Prostate gland (tissue), 2 donors: Measurements from ENCODE around the gene KCNQ5. TPM values are rescaled to one million over a fixed set of nuclear protein-coding genes. Genes with fewer than 3 reads are reported as not detected.

ENCODE experiments used
- DNase-seq: peaks from one replicate; pipeline ENCODE4 v3.0.0-alpha.2; 2019; ENCODE audit warnings: low spot score
- H3K27ac ChIP-seq, 2 donors: fragments of 200-600 bp; sonication (generic); 2 replicates each; pipeline ENCODE4 v1.5.1; 2017 to 2019
- H3K27me3 ChIP-seq: fragments of 200-600 bp; sonication (generic); replicated peaks from 2 replicates; pipeline ENCODE4 v1.5.1; 2019; ENCODE audit not compliant: insufficient read depth
- H3K36me3 ChIP-seq, 2 donors: fragments of 200-600 bp; sonication (generic); 1 replicate in 1 of 2; 2 replicates in 1 of 2; pipeline versions ENCODE4 v1.5.1 to v1.8.1; 2017 to 2019
- H3K4me1 ChIP-seq: fragments of 200-600 bp; sonication (generic); replicated peaks from 2 replicates; pipeline ENCODE4 v1.5.1; 2019
- H3K4me3 ChIP-seq, 2 donors: fragments of 200-600 bp; sonication (generic); 2 replicates each; pipeline ENCODE4 v1.5.1; 2017 to 2019
- H3K9me3 ChIP-seq: fragments of 200-600 bp; sonication (generic); 2 replicates; pipeline ENCODE4 v1.5.1; 2017
- POLR2A ChIP-seq: fragments of 450-650 bp; IDR thresholded peaks from one replicate; pipeline ENCODE4 v1.6.1; 2016; ENCODE audit warnings: antibody characterized with exemption, mild to moderate bottlenecking
- POLR2AphosphoS5 ChIP-seq: sonication (generic); formaldehyde crosslinking; IDR thresholded peaks from one replicate; pipeline ENCODE4 v1.6.1; 2017; ENCODE audit warnings: antibody characterized with exemption
- WGBS: methylation state at CpG from one replicate; pipeline ENCODE4 v1.1.5; 2018; 5-methylcytosine and 5-hydroxymethylcytosine counted together
- intact Hi-C: fragments of 100-400 bp; cut with DNase I; formaldehyde crosslinking; loops from one replicate; pipeline ENCODE4 v1.14.2; 2022
- total RNA-seq, 2 donors: library from RNA; depleted of rRNA; stranded (reverse); fragments of >200 nt; gene quantifications; one replicate each; pipeline ENCODE4 v1.1.0, GENCODE V29; 2016
- TF ChIP-seq, protein P1 (sequence below), 4 experiments: fragments of 200-600 bp in 2 of 4; fragments of 450-650 bp in 2 of 4; sonication (generic) in 2 of 4; IDR thresholded peaks; 1 replicate in 3 of 4; 2 replicates in 1 of 4; pipeline ENCODE4 v1.5.1; 2016 to 2019; ENCODE audit warnings: antibody characterized with exemption in 4 of 4, mild to moderate bottlenecking in 2 of 4, moderate library complexity in 2 of 4

Gene KCNQ5
- total RNA-seq, 2 donors from 2014 or later: 3.6 to 4.1 TPM

DNA sequence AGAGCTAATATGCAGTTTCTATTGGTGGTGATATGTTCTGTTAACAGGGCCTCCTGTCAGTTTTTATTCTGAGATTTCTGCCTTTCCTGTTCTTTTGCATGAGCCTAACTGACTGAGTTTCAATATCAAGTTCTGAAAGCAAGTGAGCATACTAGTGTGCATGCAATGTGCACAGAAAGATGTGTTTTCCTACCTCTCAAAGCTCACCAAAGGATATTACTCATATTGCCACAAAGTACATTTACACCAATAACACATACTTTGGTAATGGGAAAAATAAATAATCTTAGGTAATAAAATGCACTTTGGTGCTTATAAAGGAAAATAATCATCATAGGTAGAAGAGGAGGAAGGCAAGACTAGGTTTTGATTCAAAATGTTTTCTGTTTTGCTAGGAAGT is 408.4 kb downstream of the KCNQ5 start:
- no peak overlapping the region for H3K27ac ChIP-seq
- no peaks in the 10 kb centered on the region for H3K9me3 ChIP-seq
- H3K4me1 ChIP-seq: peaks cover 3% of the 10 kb centered on the region
- no peaks in the 10 kb centered on the region for H3K27me3 ChIP-seq
- no peak overlapping the region for H3K4me3 ChIP-seq
- H3K36me3 ChIP-seq: no peaks in the 10 kb centered on the region
- intact Hi-C loops: no loop called here
- no peak for TF ChIP-seq POLR2A
- TF ChIP-seq POLR2AphosphoS5: no peak
- TF ChIP-seq, protein P1, sequence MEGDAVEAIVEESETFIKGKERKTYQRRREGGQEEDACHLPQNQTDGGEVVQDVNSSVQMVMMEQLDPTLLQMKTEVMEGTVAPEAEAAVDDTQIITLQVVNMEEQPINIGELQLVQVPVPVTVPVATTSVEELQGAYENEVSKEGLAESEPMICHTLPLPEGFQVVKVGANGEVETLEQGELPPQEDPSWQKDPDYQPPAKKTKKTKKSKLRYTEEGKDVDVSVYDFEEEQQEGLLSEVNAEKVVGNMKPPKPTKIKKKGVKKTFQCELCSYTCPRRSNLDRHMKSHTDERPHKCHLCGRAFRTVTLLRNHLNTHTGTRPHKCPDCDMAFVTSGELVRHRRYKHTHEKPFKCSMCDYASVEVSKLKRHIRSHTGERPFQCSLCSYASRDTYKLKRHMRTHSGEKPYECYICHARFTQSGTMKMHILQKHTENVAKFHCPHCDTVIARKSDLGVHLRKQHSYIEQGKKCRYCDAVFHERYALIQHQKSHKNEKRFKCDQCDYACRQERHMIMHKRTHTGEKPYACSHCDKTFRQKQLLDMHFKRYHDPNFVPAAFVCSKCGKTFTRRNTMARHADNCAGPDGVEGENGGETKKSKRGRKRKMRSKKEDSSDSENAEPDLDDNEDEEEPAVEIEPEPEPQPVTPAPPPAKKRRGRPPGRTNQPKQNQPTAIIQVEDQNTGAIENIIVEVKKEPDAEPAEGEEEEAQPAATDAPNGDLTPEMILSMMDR (IDR thresholded peaks at IDR 0.05): no peak
- no peak for DNase-seq

DNA sequence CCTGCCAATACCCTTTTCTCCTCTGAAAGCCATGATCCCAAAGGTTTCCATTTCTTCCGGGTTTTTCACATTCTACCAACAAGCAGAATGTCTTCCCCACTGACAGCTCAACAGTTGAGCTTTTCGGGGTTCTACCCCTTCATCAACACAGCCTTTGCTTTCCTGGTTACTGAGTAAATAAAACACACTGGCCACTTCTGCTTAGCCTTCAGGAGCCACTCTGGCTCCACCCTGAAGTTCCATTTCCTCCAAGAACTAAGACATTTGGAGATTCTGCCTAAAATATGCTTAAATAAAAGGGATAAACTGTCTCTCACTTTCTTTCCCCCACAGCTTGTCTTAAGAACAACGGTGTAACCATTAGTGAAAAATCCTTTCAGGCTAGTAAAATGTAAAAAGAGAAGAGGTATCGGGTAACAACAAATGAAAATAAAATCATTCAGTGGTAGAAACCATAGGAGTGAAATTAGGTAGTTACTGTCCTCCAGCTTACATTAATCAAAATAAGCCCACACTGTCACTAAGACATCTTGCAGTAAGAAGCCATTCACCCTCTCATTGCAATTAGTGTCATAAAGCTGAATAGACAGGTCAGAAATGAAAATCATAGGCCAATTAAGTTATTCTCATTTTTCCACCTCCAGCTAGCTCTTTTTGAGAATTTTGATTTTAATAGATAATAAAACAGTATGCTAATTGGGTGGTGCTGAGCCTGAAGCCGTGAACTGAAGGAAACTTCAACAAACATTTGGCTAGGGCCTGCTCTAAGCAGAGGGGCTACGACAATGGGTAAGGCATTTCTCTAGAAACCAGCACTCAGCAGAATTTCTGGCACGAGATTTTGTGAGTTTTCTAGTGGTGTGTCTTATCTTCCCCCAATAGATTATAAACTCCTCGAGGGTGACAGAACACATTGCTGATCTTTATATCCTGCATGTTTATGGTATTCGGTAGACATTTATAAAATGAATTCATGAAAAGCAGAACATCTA is 409.2 kb downstream of the KCNQ5 start:
- Histone ChIP-seq H3K36me3 (no peaks in the 10 kb centered on the region), H3K9me3 (no peaks in the 10 kb centered on the region), H3K4me1 (peaks cover 3% of the 10 kb centered on the region), H3K27me3 (no peaks in the 10 kb centered on the region), H3K4me3 (no peak overlapping the region), H3K27ac (no peak overlapping the region)
- no peak for DNase-seq
- WGBS: 72% methylated on average over 9 of the region's 9 CpGs
- intact Hi-C loops: no loop called here
- no peak for TF ChIP-seq POLR2AphosphoS5
- no peak for TF ChIP-seq POLR2A
- TF ChIP-seq, protein P1 (IDR thresholded peaks at IDR 0.05): no peak

DNA sequence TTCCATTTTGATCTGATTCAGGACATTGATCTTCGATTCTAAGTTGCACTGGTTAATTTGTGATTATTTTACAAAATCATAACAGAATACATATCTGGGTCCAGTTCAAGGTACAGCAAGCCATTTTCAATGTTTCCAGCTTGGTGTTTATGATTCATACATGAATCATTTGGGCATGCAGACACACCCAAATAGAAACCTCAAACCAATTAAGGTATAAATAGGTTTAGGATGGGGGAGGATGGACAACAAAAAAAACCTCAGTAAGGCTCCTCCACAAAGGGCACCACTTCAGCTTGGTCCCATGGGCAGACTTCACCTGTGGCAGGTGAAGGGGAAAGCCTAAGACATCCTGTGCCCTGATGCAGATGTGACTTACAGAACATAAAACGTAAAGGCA is 410.7 kb downstream of the KCNQ5 start:
- no peak for DNase-seq

DNA sequence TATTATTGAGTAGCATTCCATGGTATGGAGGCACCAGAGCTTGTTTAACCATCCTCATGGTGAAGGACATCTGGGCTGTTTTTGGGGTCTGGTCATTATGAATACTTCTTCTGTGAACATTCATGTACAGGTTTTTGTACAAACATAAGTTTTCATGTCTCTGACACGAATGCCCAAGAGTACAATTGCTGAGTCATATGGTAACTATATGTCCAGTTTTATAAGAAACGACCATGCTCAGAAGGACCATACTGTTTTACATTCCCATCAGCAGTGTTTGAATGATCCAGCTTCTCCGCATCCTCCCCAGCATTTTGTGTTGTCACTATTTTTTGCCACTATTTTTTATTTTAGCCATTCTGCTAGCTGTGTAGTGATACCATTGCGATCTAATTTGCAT is 414.8 kb downstream of the KCNQ5 start:
- TF ChIP-seq, protein P1 (IDR thresholded peaks at IDR 0.05): no peak
- TF ChIP-seq POLR2AphosphoS5 (no peak), POLR2A (no peak)
- Histone ChIP-seq H3K4me3 (no peak overlapping the region), H3K27me3 (no peaks in the 10 kb centered on the region), H3K9me3 (no peaks in the 10 kb centered on the region), H3K36me3 (no peaks in the 10 kb centered on the region), H3K27ac (no peak overlapping the region), H3K4me1 (no peaks in the 10 kb centered on the region)
- no peak for DNase-seq
- intact Hi-C loops: no loop called here
- 93% methylated on average over 4 of the region's 4 CpGs for WGBS

More for the DNA sequence above, 410.7 kb downstream of the KCNQ5 start:
- H3K36me3 ChIP-seq: no peaks in the 10 kb centered on the region
- H3K4me3 ChIP-seq: no peak overlapping the region
- H3K27ac ChIP-seq: no peak overlapping the region
- TF ChIP-seq, protein P1 (IDR thresholded peaks at IDR 0.05): no peak
- TF ChIP-seq POLR2A: no peak
- TF ChIP-seq POLR2AphosphoS5: no peak
- WGBS: 94% methylated on average over 2 of the region's 2 CpGs
- intact Hi-C loops: no loop called here
- H3K4me1 ChIP-seq: peaks cover 3% of the 10 kb centered on the region
- H3K9me3 ChIP-seq: no peaks in the 10 kb centered on the region
- no peaks in the 10 kb centered on the region for H3K27me3 ChIP-seq

DNA sequence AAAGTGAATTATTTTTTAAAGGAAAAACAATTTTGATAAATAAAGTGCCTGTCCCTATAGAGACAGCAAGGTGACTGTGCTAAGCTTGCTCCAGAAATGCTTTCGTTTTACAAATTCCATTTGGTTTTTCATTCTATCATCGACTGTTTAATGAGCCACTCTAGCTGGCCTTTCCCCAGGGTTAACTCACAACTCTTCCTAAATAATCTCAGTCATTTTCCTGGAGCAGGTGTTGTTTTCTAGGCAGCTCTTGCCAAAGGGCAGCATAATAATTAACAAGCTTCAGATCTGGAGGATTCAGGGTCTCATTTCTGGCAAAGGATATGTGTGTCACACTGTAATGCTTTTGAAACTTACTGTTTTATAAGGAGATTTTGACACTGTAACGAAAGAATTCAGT is 419.2 kb downstream of the KCNQ5 start:
- Histone ChIP-seq H3K9me3 (no peaks in the 10 kb centered on the region), H3K4me1 (no peaks in the 10 kb centered on the region), H3K27me3 (no peaks in the 10 kb centered on the region), H3K27ac (no peak overlapping the region), H3K36me3 (no peaks in the 10 kb centered on the region), H3K4me3 (no peak overlapping the region)
- TF ChIP-seq POLR2A (no peak), POLR2AphosphoS5 (no peak)
- TF ChIP-seq, protein P1 (IDR thresholded peaks at IDR 0.05): no peak
- no peak for DNase-seq
- intact Hi-C loops: no loop called here
- WGBS: 21% methylated on average over 3 of the region's 3 CpGs
